B cell (primary cell): ENCODE data around the gene PLXNA1. TPM values are rescaled to one million over a fixed set of nuclear protein-coding genes. Genes with fewer than 3 reads are reported as not detected.

Experiments used
- ATAC-seq: fragments of 200-7000 bp; cut with Tn5 transposase; one replicate; pipeline ENCODE4 v1.10.0; 2021; ENCODE audit warnings: low read depth, mild to moderate bottlenecking, moderate number of reproducible peaks, moderate library complexity
- CTCF ChIA-PET: fragments of 350-600 bp; sonication (Branson Sonifier 250); formaldehyde crosslinking; loops from one replicate; lab custom pipeline; 2021; ENCODE audit warnings: antibody characterized with exemption, inconsistent platforms; lab: Charles Lee
- POLR2A ChIA-PET: fragments of 350-600 bp; sonication (Branson Sonifier 250); formaldehyde crosslinking; loops from one replicate; lab custom pipeline; 2021; ENCODE audit warnings: antibody characterized with exemption; lab: Charles Lee
- DNase-seq: peaks from one replicate; pipeline ENCODE4 v3.0.0; 2013
- H2AFZ ChIP-seq: 2 replicates; pipeline ENCODE4 v1.6.1; 2012; ENCODE audit warnings: mild to moderate bottlenecking, low read depth, low read length; ENCODE audit not compliant: insufficient read depth, poor library complexity, severe bottlenecking
- H3K27ac ChIP-seq, 2 donors: 1 replicate in 1 of 2; 2 replicates in 1 of 2; pipeline ENCODE4 v1.5.1; 2012 to 2013; ENCODE audit warnings: low read length in 2 of 2, mild to moderate bottlenecking in 2 of 2, moderate library complexity in 1 of 2
- H3K27me3 ChIP-seq, 4 experiments: fragments of 200-600 bp in 1 of 4; sonication (generic) in 1 of 4; replicated peaks in 1 of 4; 1 replicate in 2 of 4; 2 replicates in 2 of 4; pipeline versions ENCODE4 v1.6.1 to v1.7.0; 2013 to 2016; ENCODE audit warnings: low read length in 3 of 4, mild to moderate bottlenecking in 2 of 4, mixed read lengths in 1 of 4, moderate library complexity in 1 of 4; ENCODE audit not compliant: insufficient read depth in 4 of 4, control insufficient read depth in 3 of 4; ENCODE audit errors: control extremely low read depth in 1 of 4
- H3K36me3 ChIP-seq, 2 experiments: replicated peaks in 1 of 2; 1 replicate in 1 of 2; 2 replicates in 1 of 2; pipeline versions ENCODE4 v1.6.1 to v1.7.1; 2013; ENCODE audit warnings: low read length in 1 of 2; ENCODE audit not compliant: insufficient read depth in 2 of 2, control insufficient read depth in 1 of 2; ENCODE audit errors: control extremely low read depth in 1 of 2, extremely low read depth in 1 of 2
- H3K4me1 ChIP-seq, 2 donors: fragments of 200-600 bp in 1 of 2; sonication (generic) in 1 of 2; 1 replicate in 1 of 2; 2 replicates in 1 of 2; pipeline versions ENCODE4 v1.5.1 to v1.6.1; 2013 to 2017; ENCODE audit warnings: low read length in 2 of 2; ENCODE audit not compliant: control insufficient read depth in 2 of 2, insufficient read depth in 2 of 2
- H3K4me2 ChIP-seq: replicated peaks from 2 replicates; pipeline ENCODE3; 2012; ENCODE audit warnings: mild to moderate bottlenecking, low read depth, low read length; ENCODE audit not compliant: poor library complexity, severe bottlenecking
- H3K4me3 ChIP-seq, 5 experiments: fragments of 200-600 bp in 1 of 5; sonication (generic) in 1 of 5; 1 replicate in 3 of 5; 2 replicates in 2 of 5; pipeline versions ENCODE4 v1.5.1 to v1.7.0; 2011 to 2016; ENCODE audit warnings: low read length in 4 of 5, mild to moderate bottlenecking in 4 of 5, low read depth in 2 of 5, control low read depth in 1 of 5, moderate library complexity in 1 of 5; ENCODE audit not compliant: insufficient read depth in 1 of 5; ENCODE audit errors: control extremely low read depth in 1 of 5, extremely low read depth in 1 of 5
- H3K79me2 ChIP-seq: fragments of 200-600 bp; sonication (generic); one replicate; pipeline ENCODE4 v1.6.0; 2016; ENCODE audit warnings: low read length; ENCODE audit not compliant: control insufficient read depth, insufficient read depth
- H3K9ac ChIP-seq: fragments of 200-600 bp; sonication (generic); 2 replicates; pipeline ENCODE4 v1.6.1; 2017; ENCODE audit warnings: mild to moderate bottlenecking, low read length, moderate library complexity
- H3K9me3 ChIP-seq, 3 donors: one replicate each; pipeline versions ENCODE4 v1.6.1 to v1.7.1; 2013; ENCODE audit warnings: low read length in 2 of 3; ENCODE audit not compliant: control insufficient read depth in 2 of 3, insufficient read depth in 1 of 3; ENCODE audit errors: control extremely low read depth in 1 of 3
- H4K20me1 ChIP-seq: 2 replicates; pipeline ENCODE4 v1.6.0; 2012; ENCODE audit warnings: mild to moderate bottlenecking, low read length; ENCODE audit not compliant: insufficient read depth, control insufficient read depth, poor library complexity, severe bottlenecking
- H3K27ac Mint-ChIP-seq: one replicate; pipeline ENCODE4 v1.8.0; 2021; ENCODE audit warnings: mixed read lengths
- H3K27me3 Mint-ChIP-seq: one replicate; pipeline ENCODE4 v1.8.0; 2021; ENCODE audit warnings: mixed read lengths
- H3K4me1 Mint-ChIP-seq: one replicate; pipeline ENCODE4 v1.8.0; 2021; ENCODE audit warnings: mixed read lengths
- H3K4me3 Mint-ChIP-seq: one replicate; pipeline ENCODE4 v1.8.0; 2021; ENCODE audit warnings: mixed read lengths
- H3K9me3 Mint-ChIP-seq: one replicate; pipeline ENCODE4 v1.8.0; 2022; ENCODE audit warnings: mixed read lengths; ENCODE audit not compliant: insufficient read depth
- CTCF ChIP-seq: fragments of 200-600 bp; IDR thresholded peaks from one replicate; pipeline ENCODE4 v1.8.0; 2022; ENCODE audit warnings: antibody characterized with exemption, mild to moderate bottlenecking
- EZH2 ChIP-seq: IDR thresholded peaks from 2 replicates; pipeline ENCODE4 v1.6.1; 2012; ENCODE audit warnings: borderline replicate concordance, low read depth, mild to moderate bottlenecking, moderate library complexity, low read length; ENCODE audit not compliant: insufficient read depth, poor library complexity, severe bottlenecking
- WGBS: methylation state at CpG from one replicate; pipeline ENCODE4 v1.1.5; 2013; ENCODE audit warnings: missing lambda C conversion rate; ENCODE audit not compliant: insufficient coverage; 5-methylcytosine and 5-hydroxymethylcytosine counted together
- intact Hi-C: fragments of 100-400 bp; cut with micrococcal nuclease; formaldehyde crosslinking; loops from one replicate; pipeline ENCODE4 v1.10.0; 2022
- polyA plus RNA-seq: library from polyadenylated mRNA; depleted of rRNA; stranded (reverse); fragments of >200 nt; gene quantifications from 2 replicates; pipeline ENCODE4 v1.2.3, GENCODE V29; 2012
- total RNA-seq, 2 donors: library from RNA; stranded (reverse); fragments of 120-200 nt in 1 of 2; gene quantifications; 1 replicate in 1 of 2; 2 replicates in 1 of 2; pipeline versions ENCODE4 v1.2.3 to v1.2.4, GENCODE V29; 2013 to 2022

Gene PLXNA1
- total and polyA plus RNA-seq, 2 donors (not counting 1 experiment from before 2014, with no cell fraction given) = 6.7 to 22.3 TPM

GRCh38 chr3:126937533-126937932, 45.4 kb upstream of the PLXNA1 start:
- CTCF ChIA-PET = no interaction called here
- 100% methylated on average over 2 of the region's 2 CpGs for WGBS
- ATAC-seq = no peak
- no peak for TF ChIP-seq CTCF
- no peak for TF ChIP-seq EZH2
- no peaks in the 10 kb centered on the region for H3K4me1 ChIP-seq
- H3K9ac ChIP-seq = no peak overlapping the region
- H3K79me2 ChIP-seq = no peaks in the 10 kb centered on the region
- H3K9me3 Mint-ChIP-seq = no peaks in the 10 kb centered on the region
- H2AFZ ChIP-seq = no peak overlapping the region
- H3K27me3 Mint-ChIP-seq = peaks cover 5% of the 10 kb centered on the region
- DNase-seq = no peak
- no peaks in the 10 kb centered on the region for H4K20me1 ChIP-seq
- no peak overlapping the region for H3K4me3 ChIP-seq
- H3K27me3 ChIP-seq = no peaks in the 10 kb centered on the region
- no peaks in the 10 kb centered on the region for H3K9me3 ChIP-seq
- H3K36me3 ChIP-seq = no peaks in the 10 kb centered on the region
- H3K27ac ChIP-seq = no peak overlapping the region
- intact Hi-C loops = no loop called here
- no peak overlapping the region for H3K4me3 Mint-ChIP-seq
- H3K4me2 ChIP-seq = no peak overlapping the region
- no peak overlapping the region for H3K27ac Mint-ChIP-seq
- POLR2A ChIA-PET = no interaction called here
- H3K4me1 Mint-ChIP-seq = peaks cover 2% of the 10 kb centered on the region

GRCh38 chr3:126937973-126938372, 44.9 kb upstream of the PLXNA1 start:
- no peak overlapping the region for H3K27ac ChIP-seq
- no peaks in the 10 kb centered on the region for H3K9me3 ChIP-seq
- H4K20me1 ChIP-seq = no peaks in the 10 kb centered on the region
- no peak overlapping the region for H3K4me2 ChIP-seq
- 91% methylated on average over 7 of the region's 7 CpGs for WGBS
- POLR2A ChIA-PET = no interaction called here
- DNase-seq (no peak), ATAC-seq (no peak)
- H3K79me2 ChIP-seq = no peaks in the 10 kb centered on the region
- H3K27me3 ChIP-seq = no peaks in the 10 kb centered on the region
- CTCF ChIA-PET = no interaction called here
- H2AFZ ChIP-seq = no peak overlapping the region
- Mint-ChIP-seq H3K4me3 (no peak overlapping the region), H3K27me3 (peaks cover 5% of the 10 kb centered on the region), H3K4me1 (peaks cover 2% of the 10 kb centered on the region), H3K9me3 (no peaks in the 10 kb centered on the region), H3K27ac (no peak overlapping the region)
- H3K9ac ChIP-seq = no peak overlapping the region
- no peaks in the 10 kb centered on the region for H3K4me1 ChIP-seq
- no peak for TF ChIP-seq EZH2
- no peak for TF ChIP-seq CTCF
- intact Hi-C loops = no loop called here
- H3K36me3 ChIP-seq = no peaks in the 10 kb centered on the region
- no peak overlapping the region for H3K4me3 ChIP-seq
